AG09319 (cell line): ENCODE results near the gene CAPN14.

ENCODE experiments used
- DNase-seq: peaks from one replicate; pipeline ENCODE4 v3.0.0-alpha.2; 2010; ENCODE audit warnings: low read depth; ENCODE audit errors: extremely low read depth
- CTCF ChIP-seq: IDR thresholded peaks from 2 replicates; pipeline ENCODE4 v1.5.1; 2011; ENCODE audit warnings: low read depth, mild to moderate bottlenecking, inconsistent platforms, low read length, moderate library complexity

The CAPN14 gene

GRCh38 chr2:31193806-31194205, 23.5 kb downstream of the CAPN14 start:
- no peak for DNase-seq
- no peak for TF ChIP-seq CTCF

- no peak for DNase-seq
- no peak for TF ChIP-seq CTCF
Observed at GRCh38 chr2:31192851-31193392, 24.4 kb downstream of the CAPN14 start.

GRCh38 chr2:31192396-31192795, 24.9 kb downstream of the CAPN14 start:
- no peak for DNase-seq

GRCh38 chr2:31191931-31192330, 25.4 kb downstream of the CAPN14 start:
- TF ChIP-seq CTCF, result no peak
- DNase-seq, result no peak

More at GRCh38 chr2:31192396-31192795, 24.9 kb downstream of the CAPN14 start:
- no peak for TF ChIP-seq CTCF

GRCh38 chr2:31190188-31190587, 27.1 kb downstream of the CAPN14 start:
- no peak for DNase-seq
- TF ChIP-seq CTCF, result no peak

- no peak for TF ChIP-seq CTCF
- no peak for DNase-seq
Observed at GRCh38 chr2:31189141-31189540, 28.2 kb downstream of the CAPN14 start.

GRCh38 chr2:31188131-31188530, 29.2 kb downstream of the CAPN14 start:
- no peak for TF ChIP-seq CTCF
- DNase-seq, result no peak
